Measurements from ENCODE around the gene PDE4B.
A peak's percentile ranks its signal among the peaks of the same experiment; 100 is the strongest.
"Not testable (repeated sequence)": the region's sequence is repeated elsewhere in the genome, so short reads cannot be mapped to it uniquely, and the experiment has no call there.

Gene PDE4B

DNA sequence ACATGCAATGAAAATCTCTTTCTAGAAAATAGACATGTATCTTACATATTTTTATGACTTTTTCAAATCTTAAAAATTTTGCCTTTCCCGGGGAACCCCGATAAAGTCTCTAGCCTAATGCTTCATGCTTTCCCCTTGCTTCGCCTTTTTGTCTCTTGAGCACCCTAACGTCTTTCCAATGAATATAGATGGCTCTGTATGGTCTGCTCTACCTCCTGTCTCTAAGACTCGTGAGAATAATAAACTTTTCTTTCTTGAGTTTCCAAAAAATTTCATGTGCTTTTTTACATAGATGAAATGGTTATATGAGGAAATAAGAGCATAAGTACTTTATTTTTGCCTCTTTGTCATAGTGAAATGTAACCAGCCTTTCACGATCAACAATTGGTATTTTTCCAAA is 202.6 kb downstream of the PDE4B start:
- no peak for DNase-seq (ENCODE audit: low spot score)

- no peak for DNase-seq (ENCODE audit: low spot score)
These were observed 203.2 kb downstream of the PDE4B start for GRCh38 chr1:65995928-65996327.

DNA sequence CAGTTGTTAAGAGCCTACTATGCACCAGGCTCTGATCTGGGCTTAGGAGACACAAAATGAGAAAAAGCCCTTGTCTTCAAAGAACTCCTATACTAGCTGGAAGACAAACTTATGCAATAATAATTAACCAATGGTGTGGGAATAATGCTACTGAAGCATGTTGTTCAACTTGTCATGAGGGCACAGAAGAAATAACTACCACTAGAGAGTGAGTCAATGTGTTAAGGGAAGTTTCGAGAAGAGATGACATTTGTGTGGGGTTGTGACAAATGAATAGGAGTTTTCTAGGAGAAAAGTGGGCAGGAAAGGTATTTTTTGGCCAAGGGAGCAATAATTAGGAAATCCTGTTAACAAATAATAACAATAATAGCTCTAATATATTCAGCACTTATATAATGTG is 205.0 kb downstream of the PDE4B start:
- no peak for DNase-seq (ENCODE audit: low spot score)

- DNase-seq (ENCODE audit: low spot score) = no peak
These were observed 206.3 kb downstream of the PDE4B start for GRCh38 chr1:65998763-65999583.

DNA sequence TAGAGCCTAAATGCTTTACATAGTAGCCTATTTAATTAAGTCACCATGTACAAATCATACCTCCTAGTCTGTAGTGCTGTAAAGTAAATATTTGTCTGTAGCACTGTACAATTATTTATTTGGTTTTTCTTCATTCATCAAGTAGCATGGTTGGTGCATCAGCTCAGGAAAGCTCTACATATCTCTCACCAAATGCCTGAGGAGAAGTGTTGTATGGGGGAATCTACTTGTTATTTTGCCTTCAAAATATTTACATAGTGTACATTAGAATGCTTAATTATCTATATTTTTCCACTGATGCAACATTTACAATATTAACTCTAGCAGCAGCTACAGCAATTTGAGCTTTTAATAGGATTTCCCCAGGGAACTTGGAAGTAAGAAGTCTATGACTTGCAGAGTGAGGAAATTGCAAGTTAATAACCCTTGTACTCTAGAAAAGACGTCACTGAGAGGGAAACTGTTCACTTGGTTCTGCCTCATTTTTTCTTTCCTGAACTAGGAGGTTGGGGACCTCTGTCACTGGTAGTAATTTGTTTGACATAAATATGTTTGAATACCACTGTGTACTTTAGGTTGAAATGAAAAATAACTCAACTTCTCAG is 207.4 kb downstream of the PDE4B start:
- DNase-seq (ENCODE audit: low spot score) = no peak

DNA sequence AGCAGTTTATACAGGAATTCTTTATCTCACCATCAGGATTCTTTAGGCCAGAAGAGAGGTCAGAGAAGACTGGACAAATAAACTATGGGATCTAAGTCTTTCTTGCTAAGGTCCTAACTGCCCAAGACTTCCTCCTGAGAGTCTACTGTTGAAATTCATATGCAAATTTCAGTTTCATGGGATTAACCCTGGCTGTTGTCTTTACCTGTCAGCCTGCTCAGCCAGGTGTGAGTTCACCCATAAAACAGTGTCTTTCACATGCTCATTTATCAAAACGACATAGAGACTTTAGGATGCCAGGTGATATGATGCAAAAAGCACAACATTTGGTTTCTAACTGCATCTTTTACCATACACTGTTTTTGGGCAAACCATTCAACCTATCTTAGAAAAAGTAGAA is 211.0 kb downstream of the PDE4B start:
- DNase-seq (ENCODE audit: low spot score) = no peak

GRCh38 chr1:66006534-66006933 is 213.8 kb downstream of the PDE4B start:
- DNase-seq (ENCODE audit: low spot score) = not testable (repeated sequence)

GRCh38 chr1:66012106-66012784 is 219.6 kb downstream of the PDE4B start:
- no peak for DNase-seq (ENCODE audit: low spot score)

DNA sequence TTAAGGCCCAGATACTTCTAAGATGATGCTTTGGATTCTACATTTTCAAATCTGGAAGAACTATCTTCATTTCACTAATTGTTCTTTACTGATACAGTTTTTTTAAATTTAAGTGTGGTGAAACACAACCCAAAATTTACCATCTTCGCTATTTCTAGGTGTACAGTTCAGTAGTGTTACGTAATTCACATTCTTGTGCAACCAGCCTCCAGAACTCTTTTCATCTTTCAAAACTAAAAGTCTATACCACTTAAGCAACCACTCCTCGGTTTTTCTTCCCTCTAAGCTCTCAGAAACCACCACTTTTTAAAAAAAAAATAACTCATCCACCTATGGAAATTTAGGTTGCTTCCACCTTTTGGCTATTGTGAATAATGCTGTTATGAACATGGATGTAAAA is 220.7 kb downstream of the PDE4B start:
- DNase-seq (ENCODE audit: low spot score) = no peak

- DNase-seq (ENCODE audit: low spot score) = peak; percentile 2
These were observed 230.4 kb downstream of the PDE4B start for GRCh38 chr1:66022904-66023620.

DNA sequence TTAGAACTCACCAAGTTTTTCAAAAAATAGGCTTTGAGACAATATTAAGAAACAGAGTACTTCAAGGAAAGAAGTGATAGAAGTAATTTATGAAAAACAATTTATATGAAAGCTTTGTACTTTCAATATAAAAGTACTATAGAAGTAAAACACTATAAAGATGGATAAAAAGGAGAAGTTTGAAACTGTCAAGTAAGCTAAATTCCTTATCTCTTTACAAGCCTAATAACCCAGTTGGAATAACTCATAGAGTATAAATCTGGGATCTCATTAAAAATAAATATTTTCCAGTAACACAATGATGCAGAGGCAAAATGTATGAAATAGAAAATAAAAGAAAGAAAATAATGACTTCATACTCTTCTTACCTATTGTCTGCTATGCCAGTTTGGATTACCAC is 232.5 kb downstream of the PDE4B start:
- no peak for DNase-seq (ENCODE audit: low spot score)

- no peak for DNase-seq (ENCODE audit: low spot score)
These were observed 235.3 kb downstream of the PDE4B start for GRCh38 chr1:66028035-66028434.

GRCh38 chr1:66033781-66034180 is 241.1 kb downstream of the PDE4B start:
- peak; percentile 32 for DNase-seq (ENCODE audit: low spot score)

DNA sequence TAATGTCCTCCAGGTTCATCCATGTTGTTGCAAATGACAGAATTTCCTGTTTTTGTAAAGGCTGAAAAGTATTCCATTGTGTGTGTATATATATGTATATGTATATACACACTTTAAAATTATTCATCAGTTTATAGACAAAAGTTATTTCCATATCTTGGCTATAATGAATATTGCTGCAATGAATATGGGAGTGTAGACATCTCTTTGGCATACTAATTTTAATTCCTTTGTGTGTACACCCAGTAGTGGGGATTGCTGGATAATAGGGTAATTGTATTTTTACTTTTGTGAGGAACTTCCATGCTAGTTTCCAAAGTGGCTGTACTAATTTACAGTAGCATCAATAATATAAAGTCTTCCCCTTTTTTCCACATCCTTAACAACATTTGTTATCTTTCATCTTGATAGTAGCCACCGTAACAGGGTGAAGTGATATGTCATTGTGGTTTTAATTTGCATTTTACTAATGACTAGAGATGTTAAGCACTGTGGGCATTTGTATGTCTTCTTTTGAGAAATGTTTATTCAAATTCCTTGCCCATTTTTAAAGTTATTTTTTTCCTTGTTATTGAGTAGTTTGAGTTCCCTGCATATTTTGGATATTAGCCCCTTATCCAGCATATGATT is 243.0 kb downstream of the PDE4B start:
- no peak for DNase-seq (ENCODE audit: low spot score)

DNA sequence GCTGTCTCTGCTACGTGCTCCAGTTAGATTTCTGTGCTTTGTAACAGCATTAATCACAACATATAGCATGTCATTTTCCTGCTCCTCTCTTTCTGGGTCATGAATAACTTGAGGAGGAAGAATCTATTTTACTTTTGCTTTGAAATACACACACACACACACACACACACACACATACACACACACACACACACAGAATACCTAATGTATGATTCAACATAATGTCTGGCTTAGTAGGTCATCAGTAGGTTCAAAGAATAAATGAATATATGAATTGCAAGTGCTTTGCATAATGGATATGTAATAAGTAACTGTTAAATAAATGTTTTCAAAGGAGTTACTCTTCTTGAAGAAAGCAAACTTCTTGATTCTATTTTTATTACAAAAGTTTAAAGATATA is 249.0 kb downstream of the PDE4B start:
- DNase-seq (ENCODE audit: low spot score) = no peak

GRCh38 chr1:66043186-66043585 is 250.5 kb downstream of the PDE4B start:
- DNase-seq (ENCODE audit: low spot score) = no peak

DNA sequence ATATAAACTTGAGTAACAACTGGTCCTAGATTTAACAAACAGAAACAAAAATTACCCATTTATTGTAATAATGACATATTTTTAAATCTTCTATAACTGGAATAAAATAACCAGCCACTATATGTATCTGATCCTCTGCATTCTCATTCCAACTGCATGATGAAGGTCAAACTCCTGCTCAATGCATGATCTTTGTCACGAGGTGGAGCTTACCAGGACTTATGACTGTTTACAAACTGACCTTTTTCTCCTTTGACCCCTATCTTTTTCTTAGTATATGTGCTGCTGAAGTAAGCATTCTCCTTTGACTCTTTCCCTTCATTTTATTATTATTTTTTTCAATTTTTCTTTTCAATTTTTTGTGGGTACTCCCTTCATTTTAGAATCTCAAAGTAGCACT is 252.2 kb downstream of the PDE4B start:
- no peak for DNase-seq (ENCODE audit: low spot score)

DNA sequence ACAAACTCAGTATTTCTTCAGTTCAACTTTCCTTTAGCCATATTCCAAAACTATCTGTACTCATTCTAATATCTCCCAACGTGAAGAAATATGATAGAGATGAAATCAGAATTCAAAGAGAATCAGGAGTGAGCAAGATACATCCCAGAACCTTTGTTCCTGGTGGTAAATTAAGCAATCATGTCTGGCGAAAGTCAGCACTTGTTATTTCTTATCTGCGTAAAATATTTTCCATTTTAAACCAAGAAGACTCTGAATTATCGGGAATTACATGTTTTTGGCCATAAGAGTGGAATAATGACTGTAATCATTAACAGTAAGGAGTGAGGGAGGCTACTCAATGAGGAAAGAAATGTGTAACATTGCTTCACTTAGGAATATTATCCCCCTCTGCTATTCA is 253.7 kb downstream of the PDE4B start:
- no peak for DNase-seq (ENCODE audit: low spot score)

- DNase-seq (ENCODE audit: low spot score) = peak; percentile 34
These were observed 255.3 kb downstream of the PDE4B start for GRCh38 chr1:66048011-66048410.

DNA sequence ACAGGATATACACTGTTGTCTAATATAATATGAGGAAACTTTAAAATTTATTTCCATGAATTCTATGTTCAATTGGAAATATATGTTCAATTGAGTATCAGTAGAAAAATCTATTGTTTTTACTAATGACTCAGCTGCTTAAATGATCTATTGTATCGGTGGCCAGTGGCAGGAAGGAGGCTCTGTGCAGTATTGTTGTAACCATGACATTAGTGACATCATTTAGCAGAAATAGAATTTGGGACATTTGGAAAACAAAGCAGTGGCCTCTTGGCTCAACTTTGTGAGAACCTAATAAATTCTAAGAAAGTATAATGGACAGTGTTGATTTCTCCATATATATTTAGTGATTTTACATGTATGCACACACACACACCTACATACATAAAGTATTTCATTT is 257.4 kb downstream of the PDE4B start:
- no peak for DNase-seq (ENCODE audit: low spot score)

- DNase-seq (ENCODE audit: low spot score) = no peak
These were observed 257.9 kb downstream of the PDE4B start for GRCh38 chr1:66050633-66051032.

- no peak for DNase-seq (ENCODE audit: low spot score)
These were observed 262.4 kb downstream of the PDE4B start for GRCh38 chr1:66055092-66055491.

Data from RKO (cell line).